Testis (tissue), 2 donors: ENCODE results near the gene PRAMEF4.
"Not testable (repeated sequence)": the region's sequence is repeated elsewhere in the genome, so short reads cannot be mapped to it uniquely, and the experiment has no call there.

Experiments used
- POLR2A ChIP-seq: fragments of 450-650 bp; IDR thresholded peaks from one replicate; pipeline ENCODE4 v1.6.1; 2017; ENCODE audit warnings: antibody characterized with exemption, mild to moderate bottlenecking, moderate library complexity
- TF ChIP-seq, protein P1 (sequence below), 3 experiments: fragments of 450-650 bp in 2 of 3; fragments of 200-600 bp in 1 of 3; sonication (generic) in 1 of 3; IDR thresholded peaks; one replicate each; pipeline ENCODE4 v1.5.1; 2016 to 2019; ENCODE audit warnings: antibody characterized with exemption in 3 of 3, mild to moderate bottlenecking in 2 of 3, moderate library complexity in 1 of 3

DNA sequence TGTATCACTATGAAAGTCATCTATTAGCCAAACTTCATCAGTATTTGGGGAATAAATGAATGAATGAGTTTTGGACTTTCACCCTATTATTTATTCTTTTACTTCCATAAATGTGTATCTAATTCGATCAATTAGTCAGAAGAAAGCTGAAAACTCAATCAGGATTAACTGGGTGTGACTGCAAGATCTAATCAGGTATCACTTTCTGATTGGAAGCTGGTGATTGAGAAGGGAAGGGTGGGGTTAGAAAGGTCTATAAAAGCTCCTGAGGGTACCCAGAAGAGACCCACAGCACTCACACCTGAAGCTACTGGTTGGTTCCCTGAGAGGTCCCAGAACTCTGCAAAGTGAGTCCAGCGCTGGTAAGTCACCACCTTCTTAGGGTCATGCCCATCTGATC, 29.2 kb downstream of the PRAMEF4 start, which contains the start of gene PRAMEF2:
- TF ChIP-seq, protein P1, sequence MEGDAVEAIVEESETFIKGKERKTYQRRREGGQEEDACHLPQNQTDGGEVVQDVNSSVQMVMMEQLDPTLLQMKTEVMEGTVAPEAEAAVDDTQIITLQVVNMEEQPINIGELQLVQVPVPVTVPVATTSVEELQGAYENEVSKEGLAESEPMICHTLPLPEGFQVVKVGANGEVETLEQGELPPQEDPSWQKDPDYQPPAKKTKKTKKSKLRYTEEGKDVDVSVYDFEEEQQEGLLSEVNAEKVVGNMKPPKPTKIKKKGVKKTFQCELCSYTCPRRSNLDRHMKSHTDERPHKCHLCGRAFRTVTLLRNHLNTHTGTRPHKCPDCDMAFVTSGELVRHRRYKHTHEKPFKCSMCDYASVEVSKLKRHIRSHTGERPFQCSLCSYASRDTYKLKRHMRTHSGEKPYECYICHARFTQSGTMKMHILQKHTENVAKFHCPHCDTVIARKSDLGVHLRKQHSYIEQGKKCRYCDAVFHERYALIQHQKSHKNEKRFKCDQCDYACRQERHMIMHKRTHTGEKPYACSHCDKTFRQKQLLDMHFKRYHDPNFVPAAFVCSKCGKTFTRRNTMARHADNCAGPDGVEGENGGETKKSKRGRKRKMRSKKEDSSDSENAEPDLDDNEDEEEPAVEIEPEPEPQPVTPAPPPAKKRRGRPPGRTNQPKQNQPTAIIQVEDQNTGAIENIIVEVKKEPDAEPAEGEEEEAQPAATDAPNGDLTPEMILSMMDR (IDR thresholded peaks at IDR 0.05), result not testable (repeated sequence)
- TF ChIP-seq POLR2A, result not testable (repeated sequence)
